T-helper 1 cell treated with Interleukin-12 subunit alpha and Interleukin-12 subunit beta and Interleukin-4 antibody, amounts not matched to agents 30 ng/mL and 1 ng/mL, for 36 hours (primary cell): ENCODE results near the gene ZNF888. TPM values are rescaled to one million over a fixed set of nuclear protein-coding genes. Genes with fewer than 3 reads are reported as not detected.
"Not testable (repeated sequence)": the region's sequence is repeated elsewhere in the genome, so short reads cannot be mapped to it uniquely, and the experiment has no call there.

Source experiments
- intact Hi-C: fragments of 100-400 bp; cut with micrococcal nuclease; formaldehyde crosslinking; loops from one replicate; pipeline ENCODE4 v1.15.1; 2024
- total RNA-seq: library from RNA; stranded (reverse); gene quantifications from 2 replicates; pipeline ENCODE4 v1.2.3, GENCODE V29; 2022

ZNF888 gene
- total RNA-seq, 1 donor from 2014 or later = 5.9 TPM

DNA sequence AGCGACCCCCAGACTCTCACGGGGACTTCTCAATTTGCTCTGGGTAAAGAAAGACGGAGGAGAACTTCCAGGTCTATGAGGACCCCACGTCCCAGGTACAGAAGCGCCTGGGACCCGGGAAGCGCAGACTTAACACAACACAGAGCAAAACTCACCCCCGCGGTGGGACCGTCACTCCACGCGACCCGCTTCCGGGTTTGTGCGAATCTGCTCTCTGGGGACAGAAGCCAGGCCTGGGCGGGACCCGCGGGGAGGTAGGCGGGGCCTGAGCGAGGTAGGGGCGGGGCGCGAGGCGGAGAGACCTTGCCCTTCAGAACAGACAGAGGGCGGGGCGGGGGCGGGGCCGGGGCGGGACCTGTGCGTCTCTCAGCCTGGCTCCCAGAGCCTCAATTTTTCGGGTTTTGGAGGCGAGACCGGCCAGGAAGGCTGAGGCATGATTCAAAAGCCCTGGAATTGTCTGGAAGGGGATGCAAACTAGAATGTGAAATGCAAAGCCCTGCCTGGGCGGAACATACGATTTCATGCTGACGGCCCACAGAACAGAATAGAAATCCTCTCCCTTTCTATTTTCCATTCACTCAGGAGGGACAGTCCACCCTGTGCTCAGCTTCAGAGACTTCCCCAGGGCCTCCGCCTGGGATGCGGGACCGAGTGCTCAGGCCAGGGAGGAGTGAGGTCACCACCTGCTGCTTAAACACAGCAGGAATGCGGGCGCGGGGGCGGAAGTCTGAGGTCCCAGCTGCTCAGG is 19.3 kb upstream of the ZNF888 start:
- intact Hi-C loops = loop anchor here (1.0 to 5.0 kb wide), 17 partner anchors 20 to 750 kb away; partner anchors contain the start of genes PPP2R1A, ZNF160, ZNF320 and ZNF347

- intact Hi-C loops = loop anchor here (1.0 to 5.0 kb wide), 16 partner anchors 19 to 750 kb away; partner anchors contain the start of genes PPP2R1A, ZNF160, ZNF320 and ZNF347
Measured at GRCh38 chr19:52941941-52942385, 18.7 kb upstream of the ZNF888 start.

GRCh38 chr19:52941523-52941922 is 18.3 kb upstream of the ZNF888 start:
- intact Hi-C loops = loop anchor here (5.0 kb wide), 2 partner anchors 526 to 749 kb away; partner anchors contain the start of genes PPP2R1A and ZNF813

- intact Hi-C loops = loop anchor here (5.0 kb wide), 2 partner anchors 526 to 749 kb away; partner anchors contain the start of genes PPP2R1A and ZNF813
Measured at GRCh38 chr19:52940905-52941304, 17.7 kb upstream of the ZNF888 start.

GRCh38 chr19:52938761-52939160 is 15.5 kb upstream of the ZNF888 start:
- intact Hi-C loops = no loop called here

GRCh38 chr19:52936954-52937325 is 13.7 kb upstream of the ZNF888 start:
- intact Hi-C loops = no loop called here

GRCh38 chr19:52936151-52936953 is 13.1 kb upstream of the ZNF888 start:
- intact Hi-C loops = no loop called here

- intact Hi-C loops = no loop called here
Measured at GRCh38 chr19:52935434-52935833, 12.2 kb upstream of the ZNF888 start.

GRCh38 chr19:52924641-52925040 is 1.4 kb upstream of the ZNF888 start:
- intact Hi-C loops = not testable (repeated sequence)

GRCh38 chr19:52923778-52924593 is 758 bp upstream of the ZNF888 start:
- intact Hi-C loops = loop anchor here (2.0 kb wide), 12 partner anchors 19 to 783 kb away; partner anchors contain the start of genes ZNF160, ZNF320, ZNF468 and ZNF525

DNA sequence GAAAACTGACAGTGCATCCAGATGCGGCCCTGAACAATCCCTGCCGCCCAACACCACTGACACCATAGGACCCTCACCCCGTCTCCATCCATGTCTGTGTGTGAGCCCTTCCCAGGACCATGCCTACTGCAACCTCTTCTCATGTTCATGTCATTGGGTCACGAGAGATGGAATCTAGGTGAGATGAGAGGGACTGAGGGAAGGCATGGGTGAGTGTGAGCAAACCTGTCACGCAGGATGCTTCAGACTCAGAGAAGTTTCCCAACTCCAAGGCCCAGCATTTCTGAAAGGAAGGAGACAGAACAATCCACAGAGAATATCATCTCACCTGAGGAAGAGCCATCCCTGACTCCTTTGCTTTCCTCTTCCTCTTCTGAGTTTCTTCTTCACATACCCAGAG is 5.7 kb downstream of the ZNF888 start:
- intact Hi-C loops = no loop called here

GRCh38 chr19:52910648-52911047 is 12.6 kb downstream of the ZNF888 start:
- intact Hi-C loops = no loop called here

DNA sequence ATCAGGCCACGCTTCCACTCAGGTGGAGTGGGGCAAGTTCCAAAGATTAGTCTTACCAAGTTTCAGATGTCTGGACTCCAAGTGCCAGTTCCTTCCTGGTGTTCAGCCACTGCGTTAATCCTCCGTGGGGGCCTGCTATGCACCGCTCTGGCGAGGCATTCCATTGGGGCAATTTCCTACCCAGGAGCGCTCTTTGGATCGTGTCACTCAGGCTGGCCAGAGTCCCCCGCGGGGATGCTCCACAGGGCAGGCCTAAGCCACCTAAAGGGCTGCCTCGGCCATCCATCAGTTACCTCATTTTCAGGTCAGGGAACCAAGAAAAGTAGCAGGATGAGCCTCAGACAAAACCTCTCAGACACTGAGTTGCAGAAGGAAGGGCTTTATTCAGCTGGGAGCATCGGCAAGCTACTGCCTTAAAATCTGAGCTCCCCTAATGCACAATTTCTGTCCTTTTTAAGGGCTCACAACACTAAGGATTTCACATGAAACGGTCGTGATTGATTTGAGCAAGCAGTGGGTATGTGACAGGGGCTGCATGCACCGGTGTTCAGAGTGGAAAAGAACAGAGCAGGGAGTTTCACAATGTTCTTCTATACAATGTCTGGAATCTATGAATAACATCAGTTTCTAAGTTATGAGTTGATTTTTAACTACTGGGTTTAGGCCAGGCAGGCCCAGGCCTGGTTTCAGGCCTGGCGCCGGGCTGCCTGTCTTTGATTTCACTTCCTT is 19.0 kb downstream of the ZNF888 start:
- intact Hi-C loops = not testable (repeated sequence)

DNA sequence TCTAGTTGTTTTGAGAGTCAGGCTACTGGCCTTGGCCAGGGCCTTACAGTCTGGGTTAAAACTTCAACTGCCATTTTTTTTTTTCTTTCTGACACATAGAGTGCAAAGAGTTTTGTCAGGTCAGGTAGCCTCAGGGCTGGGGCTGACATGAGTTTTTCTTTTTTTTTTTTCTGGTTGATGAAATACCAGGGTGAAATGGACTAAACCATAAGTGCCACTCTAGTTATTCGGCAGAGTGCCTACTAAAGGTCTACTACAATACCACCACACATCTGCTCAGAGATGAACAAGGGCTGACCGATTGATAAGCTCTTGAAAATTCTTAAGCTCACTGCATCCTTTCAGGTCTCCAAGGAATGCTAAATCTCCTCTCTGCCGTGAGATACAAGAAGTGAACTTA is 21.4 kb downstream of the ZNF888 start:
- intact Hi-C loops = no loop called here

GRCh38 chr19:52898596-52898995 is 24.6 kb downstream of the ZNF888 start:
- intact Hi-C loops = loop anchor here (5.0 kb wide), 1 partner anchor 501 kb away; the partner anchor contains the start of gene ZNF528

DNA sequence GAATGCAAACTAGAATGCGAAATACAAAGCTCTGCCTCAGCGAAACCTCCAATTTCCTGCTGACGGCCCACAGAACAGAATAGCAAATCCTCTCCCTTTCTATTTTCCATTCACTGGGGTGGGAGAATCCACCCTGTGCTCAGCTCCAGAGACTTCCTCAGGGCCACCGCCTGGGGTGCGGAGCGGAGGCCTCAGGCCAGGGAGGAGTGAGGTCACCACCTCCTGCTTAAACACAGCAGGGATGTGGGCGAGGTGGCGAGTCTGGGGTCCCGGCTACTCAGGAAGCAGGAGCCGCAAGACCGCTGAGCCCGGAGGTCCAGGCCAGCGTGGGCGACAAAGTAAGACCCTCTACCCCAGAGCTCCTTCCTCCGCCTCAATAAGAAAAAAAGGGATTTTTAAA is 25.1 kb downstream of the ZNF888 start:
- intact Hi-C loops = loop anchor here (5.0 kb wide), 1 partner anchor 501 kb away; the partner anchor contains the start of gene ZNF528

DNA sequence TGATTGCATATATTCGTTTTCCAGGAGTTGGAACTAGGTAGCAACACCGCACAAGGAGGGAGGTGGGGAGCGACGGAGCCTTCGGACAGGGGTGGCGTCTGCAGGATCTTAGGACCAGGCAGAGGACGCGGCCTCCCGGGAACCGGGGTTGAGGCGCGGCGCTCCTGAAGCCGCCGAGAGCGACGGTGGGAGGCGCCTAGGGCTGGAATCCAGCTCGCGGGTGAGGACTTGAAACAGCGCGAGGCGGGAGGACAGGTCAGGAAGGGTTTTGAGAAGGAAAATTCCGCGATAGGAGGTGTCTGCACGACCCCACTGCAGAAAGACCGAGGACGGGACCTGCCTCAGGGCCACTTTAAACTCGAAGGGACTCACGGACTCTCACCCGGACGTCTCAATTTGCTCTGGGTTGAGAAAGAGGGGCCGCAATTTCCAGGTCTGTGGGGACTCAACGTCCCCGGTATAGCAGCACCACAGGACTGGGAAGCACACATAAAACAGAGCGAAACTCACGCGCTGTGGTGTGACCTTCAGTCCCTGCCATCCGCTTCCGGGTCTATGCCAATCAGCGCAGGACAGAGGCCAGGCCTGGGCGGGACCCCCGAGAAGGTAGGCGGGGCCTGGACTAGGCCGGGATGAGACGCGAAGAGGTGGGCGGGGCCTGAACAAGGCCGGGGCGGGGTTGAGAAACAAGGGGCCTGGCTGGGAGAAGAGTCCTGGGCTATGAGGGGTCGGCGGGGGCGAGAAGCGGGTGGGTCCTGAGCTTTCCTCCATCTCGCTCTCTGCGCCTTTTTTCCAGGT is 25.9 kb downstream of the ZNF888 start, which contains the start of gene ZNF320:
TSS of gene ZNF320 (minus strand) at position 498 of the 798 bp plus-strand sequence. CDS start 7,380 bp downstream, outside the sequence.
- intact Hi-C loops = loop anchor here (1.0 to 5.0 kb wide), 18 partner anchors 25 to 623 kb away; partner anchors contain the start of genes ZNF160, ZNF468, ZNF528 and ZNF600

GRCh38 chr19:52896431-52897137 is 26.6 kb downstream of the ZNF888 start:
- intact Hi-C loops = loop anchor here (1.0 to 5.0 kb wide), 18 partner anchors 26 to 624 kb away; partner anchors contain the start of genes ZNF160, ZNF468, ZNF528 and ZNF600
